Activated B cell treated with CpG ODN at 0.5 μM for 24 hours (primary cell): ENCODE measurements around the gene ZBTB17. TPM values are rescaled to one million over a fixed set of nuclear protein-coding genes. Genes with fewer than 3 reads are reported as not detected.

ENCODE experiments used
- ATAC-seq: fragments of 200-7000 bp; cut with Tn5 transposase; one replicate; pipeline ENCODE4 v1.10.0; 2021; ENCODE audit warnings: low read depth, mild to moderate bottlenecking, moderate library complexity
- CTCF ChIA-PET: fragments of 350-600 bp; sonication (Branson Sonifier 250); formaldehyde crosslinking; loops from one replicate; lab custom pipeline; 2021; ENCODE audit warnings: antibody characterized with exemption; lab: Charles Lee
- POLR2A ChIA-PET: fragments of 350-600 bp; sonication (Branson Sonifier 250); formaldehyde crosslinking; loops from one replicate; lab custom pipeline; 2021; ENCODE audit warnings: antibody characterized with exemption; lab: Charles Lee
- DNase-seq: peaks from one replicate; pipeline ENCODE4 v3.0.0; 2022
- H3K27ac Mint-ChIP-seq: one replicate; pipeline ENCODE4 v1.8.0; 2020; ENCODE audit warnings: mixed read lengths
- H3K27me3 Mint-ChIP-seq: one replicate; pipeline ENCODE4 v1.8.0; 2021; ENCODE audit warnings: mixed read lengths
- H3K36me3 Mint-ChIP-seq: one replicate; pipeline ENCODE4 v1.8.0; 2021; ENCODE audit warnings: low read depth, mixed read lengths
- H3K4me1 Mint-ChIP-seq: one replicate; pipeline ENCODE4 v1.8.0; 2021; ENCODE audit warnings: mixed read lengths
- H3K4me3 Mint-ChIP-seq: one replicate; pipeline ENCODE4 v1.8.0; 2020; ENCODE audit warnings: mild to moderate bottlenecking, mixed read lengths
- H3K9me3 Mint-ChIP-seq: one replicate; pipeline ENCODE4 v1.8.0; 2020; ENCODE audit warnings: mixed read lengths
- CTCF ChIP-seq: fragments of 200-600 bp; IDR thresholded peaks from one replicate; pipeline ENCODE4 v1.8.0; 2022; ENCODE audit warnings: antibody characterized with exemption, mild to moderate bottlenecking
- intact Hi-C: fragments of 100-400 bp; cut with micrococcal nuclease; formaldehyde crosslinking; loops from one replicate; pipeline ENCODE4 v1.15.1; 2024
- total RNA-seq: library from RNA; stranded (reverse); gene quantifications from 2 replicates; pipeline ENCODE4 v1.2.3, GENCODE V29; 2022

The ZBTB17 gene
- total RNA-seq, 1 donor from 2014 or later: 121 TPM

DNA sequence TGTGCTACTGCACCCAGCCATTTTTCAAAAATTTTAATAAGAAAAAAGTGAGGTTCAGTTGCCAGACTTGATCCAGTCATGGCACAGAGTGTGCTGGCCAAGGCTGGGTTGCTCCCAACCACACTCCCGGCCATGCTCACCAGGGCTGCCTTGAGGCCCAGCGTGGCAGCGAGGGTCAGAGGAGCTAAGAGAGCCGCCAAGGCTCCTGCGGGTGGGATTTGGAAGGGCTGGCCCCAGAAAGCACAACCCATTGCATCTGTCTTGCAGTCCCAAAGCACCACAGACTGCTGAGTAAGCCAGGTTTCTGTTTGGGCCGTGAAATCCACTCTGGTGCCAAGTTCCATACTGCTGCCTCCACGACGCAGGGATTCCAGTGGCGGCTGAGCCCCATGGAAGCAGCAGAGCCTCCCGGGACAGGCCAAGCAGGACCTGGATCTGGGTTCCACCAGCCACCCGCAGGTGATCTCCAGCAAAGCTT lies 22.6 kb downstream of the ZBTB17 start:
- no peak for ATAC-seq
- H3K9me3 Mint-ChIP-seq: no peaks in the 10 kb centered on the region
- ChIA-PET CTCF (interaction anchor here (1.7 kb wide), 1 partner anchor 138 kb away, joined by 4 read pairs; no protein-coding TSS in a partner anchor), POLR2A (interaction anchor here (8.3 kb wide), 1 partner anchor 21 kb away, joined by 94 read pairs; the partner anchor contains the start of gene ZBTB17)
- no peaks in the 10 kb centered on the region for H3K27me3 Mint-ChIP-seq
- no peak for TF ChIP-seq CTCF
- no peak overlapping the region for H3K27ac Mint-ChIP-seq
- no peak for DNase-seq
- H3K4me3 Mint-ChIP-seq: no peak overlapping the region
- peaks cover 76% of the 10 kb centered on the region for H3K4me1 Mint-ChIP-seq
- intact Hi-C loops: loop anchor here (10.0 kb wide), 1 partner anchor 101 kb away; no protein-coding TSS in a partner anchor
- peaks cover 53% of the 10 kb centered on the region for H3K36me3 Mint-ChIP-seq

DNA sequence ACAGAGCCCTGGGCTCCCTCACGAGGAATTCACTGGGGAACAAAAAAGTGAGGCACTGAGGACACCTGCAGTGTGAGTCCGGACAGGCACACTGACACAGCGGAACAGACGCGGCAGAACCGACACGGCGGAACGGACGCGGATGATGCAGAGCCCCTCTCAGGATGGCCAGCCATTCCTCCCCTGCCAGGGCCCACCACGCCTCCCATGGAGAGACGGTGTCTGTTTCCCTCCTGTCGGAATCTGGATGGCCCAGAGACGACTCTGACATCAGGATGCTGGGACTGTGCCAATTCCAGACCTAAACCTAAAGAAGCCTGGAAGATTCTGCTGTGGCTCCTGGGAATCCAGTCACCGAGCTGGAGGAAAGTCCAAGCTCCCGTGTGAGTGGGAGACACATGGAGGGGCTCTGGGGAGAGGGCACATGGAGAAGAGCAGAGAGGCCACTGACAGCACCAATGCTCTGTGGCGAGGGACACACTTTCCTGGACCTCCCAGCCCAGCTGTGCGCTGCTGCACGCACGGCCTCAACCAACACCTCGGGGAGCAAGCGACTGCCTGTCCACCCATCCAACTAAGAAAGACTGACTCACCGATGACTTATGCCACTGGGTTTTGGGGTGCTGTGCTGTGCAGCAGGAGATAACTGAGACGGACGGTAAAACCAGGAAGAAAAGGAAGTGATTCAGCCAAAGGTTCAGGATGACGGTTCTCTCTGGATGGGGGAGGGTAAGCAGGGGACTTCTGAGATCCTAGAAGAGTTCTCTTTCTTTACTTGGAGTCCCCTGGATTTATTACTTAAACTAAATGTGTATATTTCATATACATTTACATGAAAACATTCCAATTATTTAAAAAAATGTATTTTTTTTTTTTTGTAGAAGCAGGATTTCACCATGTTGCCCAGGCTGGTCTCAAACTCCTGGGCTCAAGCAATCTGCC lies 23.3 kb downstream of the ZBTB17 start:
- H3K4me3 Mint-ChIP-seq: no peak overlapping the region
- H3K27ac Mint-ChIP-seq: peak overlapping the region; percentile 89
- intact Hi-C loops: loop anchor here (10.0 kb wide), 1 partner anchor 102 kb away; no protein-coding TSS in a partner anchor
- peaks cover 76% of the 10 kb centered on the region for H3K4me1 Mint-ChIP-seq
- ChIA-PET POLR2A (interaction anchor here (1.6 to 8.3 kb wide), 3 partner anchors 9 to 22 kb away, joined by 5 to 94 read pairs (median 90); partner anchors contain the start of gene ZBTB17), CTCF (interaction anchor here (1.7 to 2.4 kb wide), 2 partner anchors 137 kb away, joined by 4 to 11 read pairs; no protein-coding TSS in a partner anchor)
- ATAC-seq (no peak), DNase-seq (no peak)
- no peaks in the 10 kb centered on the region for H3K9me3 Mint-ChIP-seq
- peaks cover 56% of the 10 kb centered on the region for H3K36me3 Mint-ChIP-seq
- H3K27me3 Mint-ChIP-seq: no peaks in the 10 kb centered on the region
- TF ChIP-seq CTCF: no peak

- ATAC-seq (no peak), DNase-seq (no peak)
- intact Hi-C loops: loop anchor here (10.0 kb wide), 1 partner anchor 103 kb away; no protein-coding TSS in a partner anchor
- CTCF ChIA-PET: interaction anchor here (1.5 to 4.6 kb wide), 4 partner anchors 11 to 136 kb away, joined by 3 to 22 read pairs (median 7); partner anchors contain the start of gene ZBTB17
- Mint-ChIP-seq H3K27ac (peak overlapping the region; percentile 89), H3K4me3 (no peak overlapping the region), H3K9me3 (no peaks in the 10 kb centered on the region), H3K4me1 (peaks cover 78% of the 10 kb centered on the region), H3K27me3 (no peaks in the 10 kb centered on the region), H3K36me3 (peaks cover 60% of the 10 kb centered on the region)
- POLR2A ChIA-PET: interaction anchor here (1.1 to 8.3 kb wide), 6 partner anchors 8 to 118 kb away, joined by 4 to 94 read pairs (median 11); partner anchors contain the start of gene ZBTB17
- TF ChIP-seq CTCF: no peak
Measured at GRCh38 chr1:15951341-15952153, 24.4 kb downstream of the ZBTB17 start.

- ATAC-seq (peak; percentile 19), DNase-seq (no peak)
- peak overlapping the region; percentile 67 for H3K4me3 Mint-ChIP-seq
- H3K27ac Mint-ChIP-seq: peak overlapping the region; percentile 89
- H3K27me3 Mint-ChIP-seq: no peaks in the 10 kb centered on the region
- peaks cover 62% of the 10 kb centered on the region for H3K36me3 Mint-ChIP-seq
- peaks cover 74% of the 10 kb centered on the region for H3K4me1 Mint-ChIP-seq
- no peak for TF ChIP-seq CTCF
- no peaks in the 10 kb centered on the region for H3K9me3 Mint-ChIP-seq
- CTCF ChIA-PET: interaction anchor here (1.5 to 4.6 kb wide), 4 partner anchors 11 to 135 kb away, joined by 3 to 22 read pairs (median 7); partner anchors contain the start of gene ZBTB17
- intact Hi-C loops: loop anchor here (10.0 kb wide), 1 partner anchor 104 kb away; no protein-coding TSS in a partner anchor
- POLR2A ChIA-PET: interaction anchor here (1.1 to 8.3 kb wide), 8 partner anchors 8 to 117 kb away, joined by 4 to 94 read pairs (median 6); partner anchors contain the start of gene ZBTB17
Measured at GRCh38 chr1:15950763-15951295, 25.1 kb downstream of the ZBTB17 start.
